Choroid plexus epithelial cell (primary cell): ENCODE results near the gene PHF1.

ENCODE experiments used
- DNase-seq: peaks from one replicate; pipeline ENCODE4 v3.0.0-alpha.2; 2010; ENCODE audit warnings: low read depth
- H3K4me3 ChIP-seq: 2 replicates; pipeline ENCODE4 v1.5.1; 2011; ENCODE audit warnings: low read depth, mild to moderate bottlenecking, control low read depth, low read length, moderate library complexity
- CTCF ChIP-seq: conservative IDR thresholded peaks from 2 replicates; pipeline ENCODE4 v1.5.1; 2011; ENCODE audit warnings: low read depth, mild to moderate bottlenecking, control low read depth, inconsistent platforms, low read length, moderate library complexity

Gene PHF1

GRCh38 chr6:33421344-33421643 lies 10.5 kb downstream of the PHF1 start:
- DNase-seq, result no peak
- TF ChIP-seq CTCF, result no peak
- no peak overlapping the region for H3K4me3 ChIP-seq

- H3K4me3 ChIP-seq, result no peak overlapping the region
- DNase-seq, result no peak
- TF ChIP-seq CTCF, result no peak
These were observed 13.0 kb downstream of the PHF1 start for GRCh38 chr6:33423777-33424176.

- no peak for TF ChIP-seq CTCF
- peak overlapping the region; percentile 69 for H3K4me3 ChIP-seq
- DNase-seq, result no peak
These were observed 14.2 kb downstream of the PHF1 start for GRCh38 chr6:33424855-33425667.

GRCh38 chr6:33425668-33426577 lies 15.1 kb downstream of the PHF1 start:
- peak overlapping the region; percentile 69 for H3K4me3 ChIP-seq
- peak; percentile 83 for DNase-seq
- peak; percentile 71 for TF ChIP-seq CTCF

- H3K4me3 ChIP-seq, result peak overlapping the region; percentile 74
- no peak for DNase-seq
- no peak for TF ChIP-seq CTCF
These were observed 16.0 kb downstream of the PHF1 start for GRCh38 chr6:33426590-33427511.

- TF ChIP-seq CTCF, result peak; percentile 6
- DNase-seq, result no peak
- H3K4me3 ChIP-seq, result peak overlapping the region; percentile 74
These were observed 16.9 kb downstream of the PHF1 start for GRCh38 chr6:33427585-33428223.
